GM12874 (cell line): Measurements from ENCODE around the gene SHE.

Source experiments
- TF ChIP-seq, protein P1 (sequence below): IDR thresholded peaks from 2 replicates; pipeline ENCODE4 v1.5.1; 2011; ENCODE audit warnings: low read depth, mild to moderate bottlenecking, control low read depth, low read length, moderate library complexity; ENCODE audit not compliant: insufficient read depth

The SHE gene

DNA sequence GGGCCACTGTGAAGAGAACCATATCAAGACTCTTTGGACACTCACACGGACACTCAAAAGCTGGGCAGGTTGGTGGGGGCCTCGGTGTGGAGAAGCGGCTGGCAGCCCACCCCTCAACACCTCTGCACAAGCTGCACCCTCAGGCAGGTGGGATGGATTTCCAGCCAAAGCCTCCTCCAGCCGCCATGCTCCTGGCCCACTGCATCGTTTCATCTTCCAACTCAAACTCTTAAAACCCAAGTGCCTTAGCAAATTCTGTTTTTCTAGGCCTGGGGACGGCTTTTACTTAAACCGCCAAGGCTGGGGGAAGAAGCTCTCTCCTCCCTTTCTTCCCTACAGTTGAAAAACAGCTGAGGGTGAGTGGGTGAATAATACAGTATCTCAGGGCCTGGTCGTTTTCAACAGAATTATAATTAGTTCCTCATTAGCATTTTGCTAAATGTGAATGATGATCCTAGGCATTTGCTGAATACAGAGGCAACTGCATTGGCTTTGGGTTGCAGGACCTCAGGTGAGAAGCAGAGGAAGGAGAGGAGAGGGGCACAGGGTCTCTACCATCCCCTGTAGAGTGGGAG, 36.5 kb downstream of the SHE start:
- TF ChIP-seq, protein P1, sequence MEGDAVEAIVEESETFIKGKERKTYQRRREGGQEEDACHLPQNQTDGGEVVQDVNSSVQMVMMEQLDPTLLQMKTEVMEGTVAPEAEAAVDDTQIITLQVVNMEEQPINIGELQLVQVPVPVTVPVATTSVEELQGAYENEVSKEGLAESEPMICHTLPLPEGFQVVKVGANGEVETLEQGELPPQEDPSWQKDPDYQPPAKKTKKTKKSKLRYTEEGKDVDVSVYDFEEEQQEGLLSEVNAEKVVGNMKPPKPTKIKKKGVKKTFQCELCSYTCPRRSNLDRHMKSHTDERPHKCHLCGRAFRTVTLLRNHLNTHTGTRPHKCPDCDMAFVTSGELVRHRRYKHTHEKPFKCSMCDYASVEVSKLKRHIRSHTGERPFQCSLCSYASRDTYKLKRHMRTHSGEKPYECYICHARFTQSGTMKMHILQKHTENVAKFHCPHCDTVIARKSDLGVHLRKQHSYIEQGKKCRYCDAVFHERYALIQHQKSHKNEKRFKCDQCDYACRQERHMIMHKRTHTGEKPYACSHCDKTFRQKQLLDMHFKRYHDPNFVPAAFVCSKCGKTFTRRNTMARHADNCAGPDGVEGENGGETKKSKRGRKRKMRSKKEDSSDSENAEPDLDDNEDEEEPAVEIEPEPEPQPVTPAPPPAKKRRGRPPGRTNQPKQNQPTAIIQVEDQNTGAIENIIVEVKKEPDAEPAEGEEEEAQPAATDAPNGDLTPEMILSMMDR = no peak

DNA sequence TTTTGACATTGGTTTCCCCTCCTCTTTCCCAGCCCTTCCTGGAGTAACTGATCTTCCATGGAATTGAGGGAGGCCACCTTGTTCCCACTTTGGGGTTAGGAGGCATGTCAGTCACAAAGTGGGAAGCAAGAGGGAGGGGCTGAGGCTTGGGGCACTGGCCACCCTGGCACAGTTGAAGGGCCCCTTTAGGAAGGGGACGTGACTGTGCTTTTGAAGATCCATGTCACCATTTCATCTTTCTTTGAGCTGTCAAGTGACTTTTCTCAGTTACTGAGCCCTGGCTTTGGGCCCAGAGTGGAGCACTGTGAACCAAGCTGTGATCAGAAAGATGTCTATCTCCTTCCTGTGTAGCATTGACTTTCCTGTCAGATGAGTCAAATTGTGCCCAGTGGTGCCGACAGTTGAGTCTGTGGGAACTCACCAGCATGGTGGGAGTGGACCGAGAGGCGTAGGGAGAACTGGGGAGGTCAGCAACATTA, 38.7 kb downstream of the SHE start:
- TF ChIP-seq, protein P1 = no peak

DNA sequence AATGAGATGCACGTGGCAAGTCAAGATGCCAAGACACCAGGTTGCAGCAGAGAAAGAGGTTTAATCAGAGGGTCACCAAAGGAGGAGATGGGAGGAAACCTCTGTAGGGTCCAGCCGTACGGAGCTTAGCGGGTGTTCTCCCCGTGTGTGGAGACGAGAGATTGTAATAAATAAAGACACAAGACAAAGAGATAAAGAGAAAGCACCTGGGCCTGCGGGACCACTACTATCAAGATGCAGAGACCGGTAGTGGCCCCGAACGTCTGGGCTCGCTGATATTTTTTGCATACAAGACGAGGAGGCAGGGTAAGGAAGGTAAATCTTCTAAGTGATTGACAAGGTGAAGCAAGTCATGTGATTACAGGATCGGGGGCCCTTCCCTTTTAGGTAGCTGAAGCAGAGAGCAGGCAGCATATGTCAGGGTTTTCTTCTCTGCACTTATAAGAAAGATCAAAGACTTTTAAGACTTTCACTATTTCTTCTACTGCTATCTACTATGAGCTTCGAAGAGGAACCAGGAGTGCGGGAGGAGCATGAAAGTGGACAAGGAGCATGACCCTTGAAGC, 41.4 kb downstream of the SHE start:
- TF ChIP-seq, protein P1 = no peak

DNA sequence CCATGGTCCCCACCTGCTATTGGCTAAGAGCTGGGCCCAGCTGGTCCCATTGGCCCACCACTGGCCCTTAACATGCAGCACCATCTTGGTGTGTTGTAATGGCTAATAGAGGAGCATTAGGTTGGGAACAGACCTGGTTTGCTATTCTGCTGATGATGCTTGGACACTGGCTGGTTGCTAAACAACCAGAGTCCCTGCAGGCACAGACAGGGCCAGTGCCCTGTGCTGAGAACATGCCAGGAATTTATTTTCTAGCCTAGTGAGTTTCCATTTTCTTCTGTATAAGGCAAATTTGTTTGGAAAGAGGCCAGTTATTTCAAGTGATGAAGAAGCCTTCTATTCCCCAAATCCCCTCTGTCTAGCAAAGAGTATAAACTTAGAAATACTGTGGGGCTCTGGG, 43.1 kb downstream of the SHE start:
- TF ChIP-seq, protein P1 = no peak

DNA sequence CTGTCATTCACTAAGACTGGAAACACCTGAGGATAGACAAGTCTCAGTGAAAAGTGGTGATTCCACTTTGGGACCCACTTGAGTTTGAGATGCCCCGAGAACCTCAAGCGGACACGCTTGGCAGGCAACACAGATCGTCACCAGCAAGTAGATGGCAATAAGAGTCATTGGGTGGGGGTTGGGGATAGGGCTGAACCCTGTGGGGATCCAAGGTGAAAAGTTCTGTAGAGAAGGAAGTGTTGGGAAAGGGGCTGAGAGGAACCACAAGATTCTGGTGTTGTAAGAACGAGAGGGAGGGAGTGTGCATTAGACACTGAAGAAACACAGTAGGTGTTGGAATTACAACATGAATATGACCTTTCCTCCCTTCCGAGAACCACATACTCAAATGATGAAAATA, 45.6 kb downstream of the SHE start:
- TF ChIP-seq, protein P1 = no peak

DNA sequence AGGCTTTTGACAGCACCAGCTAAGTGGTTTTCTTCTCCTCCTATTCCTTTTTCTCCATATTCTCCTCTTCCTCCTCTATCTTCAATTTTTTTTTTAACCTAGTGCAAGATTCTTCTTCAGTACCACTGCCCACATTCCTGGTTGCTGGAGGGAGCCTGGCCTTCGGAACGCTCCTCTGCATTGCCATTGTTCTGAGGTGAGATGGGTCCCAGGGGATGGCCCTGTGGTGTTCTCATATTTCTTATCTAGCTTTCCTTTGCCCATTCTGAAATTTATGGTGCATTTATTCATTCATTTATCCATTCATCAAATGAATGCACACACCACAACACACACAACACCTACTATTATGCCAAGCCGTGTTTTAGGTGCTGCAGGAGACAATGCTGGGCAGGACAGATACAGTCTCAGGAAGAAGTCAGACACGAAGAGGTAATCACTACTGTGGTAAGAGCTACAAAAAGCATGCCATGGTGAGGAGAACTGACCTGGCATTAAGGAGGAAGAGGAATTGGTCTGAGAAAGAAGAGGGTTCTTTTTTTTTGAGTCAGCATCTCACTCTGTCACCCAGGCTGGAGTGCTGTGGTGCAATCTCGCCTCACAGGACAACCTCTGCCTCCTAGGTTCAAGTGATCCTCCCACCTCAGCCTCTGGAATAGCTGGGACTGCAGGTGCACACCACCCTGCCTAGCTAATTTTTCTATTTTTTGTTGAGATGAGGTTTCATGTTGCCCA, 47.7 kb downstream of the SHE start:
- TF ChIP-seq, protein P1 = no peak

DNA sequence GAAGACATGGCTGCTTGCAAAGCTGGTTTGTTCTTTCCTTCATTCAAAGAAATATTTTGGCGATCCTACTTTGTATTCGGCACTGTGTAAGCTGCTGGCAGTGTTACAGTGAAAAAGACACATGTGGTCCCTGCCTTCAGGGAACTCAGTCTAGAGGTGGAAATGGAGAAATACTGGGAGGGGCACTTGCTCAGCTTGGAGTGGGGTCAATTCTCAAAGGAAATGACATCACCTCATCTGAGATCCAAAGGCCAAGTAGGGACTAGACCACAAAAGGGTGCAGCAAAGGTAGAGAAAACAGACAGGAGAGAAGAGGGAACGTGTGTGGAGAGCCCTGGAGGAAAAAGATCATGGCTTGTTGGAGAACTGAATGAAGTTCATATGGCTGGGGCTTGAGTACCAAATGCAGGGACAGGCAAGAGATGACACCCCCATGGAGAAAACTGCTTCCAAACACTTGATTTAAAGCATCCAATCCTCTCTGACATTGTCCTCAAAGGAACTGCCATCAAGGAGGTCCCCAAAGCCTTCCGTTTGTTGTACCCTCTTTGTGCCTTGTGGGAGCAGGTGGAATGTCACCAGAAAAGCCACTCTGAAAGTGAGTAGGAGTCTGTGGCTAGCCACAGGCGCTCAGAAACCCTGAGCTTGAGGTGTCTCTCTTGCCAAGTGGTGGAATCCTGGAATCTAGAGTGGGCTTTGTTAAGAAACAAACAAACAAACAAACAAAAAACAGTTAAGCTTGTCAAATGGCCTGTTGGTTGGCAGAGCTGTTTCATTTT, 48.4 kb downstream of the SHE start:
- TF ChIP-seq, protein P1 = no peak
